Measurements from ENCODE around the gene MPI. TPM values are rescaled to one million over a fixed set of nuclear protein-coding genes. Genes with fewer than 3 reads are reported as not detected.

Gene MPI
- total and polyA plus RNA-seq, 9 donors, result 28.8 to 55.6 (median 44.7) TPM

- DNase-seq, result no peak
- Histone ChIP-seq H3K4me3 (no peak overlapping the region), H3K27ac (no peak overlapping the region), H3K4me1 (ENCODE audit: insufficient read depth) (no peaks in the 10 kb centered on the region), H3K9me3 (no peaks in the 10 kb centered on the region), H3K36me3 (no peaks in the 10 kb centered on the region), H3K27me3 (no peaks in the 10 kb centered on the region)
- intact Hi-C loops (cut with DNase I), result no loop called here
- TF ChIP-seq POLR2A (IDR thresholded peaks at IDR 0.05), result no peak
- 88 to 93% (median 88%) methylated on average over 2 of the region's 2 CpGs for WGBS, 3 donors
These were observed 24.5 kb upstream of the MPI start for GRCh38 chr15:74865316-74865715.

- Histone ChIP-seq H3K27ac (no peak overlapping the region), H3K27me3 (no peaks in the 10 kb centered on the region), H3K4me1 (ENCODE audit: insufficient read depth) (no peaks in the 10 kb centered on the region), H3K36me3 (no peaks in the 10 kb centered on the region), H3K4me3 (no peak overlapping the region), H3K9me3 (no peaks in the 10 kb centered on the region)
- DNase-seq, result no peak
- WGBS, 3 donors, result 68 to 82% (median 79%) methylated on average over 6 of the region's 6 CpGs
- TF ChIP-seq EP300 (IDR thresholded peaks at IDR 0.05) (no peak), POLR2A (IDR thresholded peaks at IDR 0.05) (no peak)
- TF ChIP-seq, protein P1, sequence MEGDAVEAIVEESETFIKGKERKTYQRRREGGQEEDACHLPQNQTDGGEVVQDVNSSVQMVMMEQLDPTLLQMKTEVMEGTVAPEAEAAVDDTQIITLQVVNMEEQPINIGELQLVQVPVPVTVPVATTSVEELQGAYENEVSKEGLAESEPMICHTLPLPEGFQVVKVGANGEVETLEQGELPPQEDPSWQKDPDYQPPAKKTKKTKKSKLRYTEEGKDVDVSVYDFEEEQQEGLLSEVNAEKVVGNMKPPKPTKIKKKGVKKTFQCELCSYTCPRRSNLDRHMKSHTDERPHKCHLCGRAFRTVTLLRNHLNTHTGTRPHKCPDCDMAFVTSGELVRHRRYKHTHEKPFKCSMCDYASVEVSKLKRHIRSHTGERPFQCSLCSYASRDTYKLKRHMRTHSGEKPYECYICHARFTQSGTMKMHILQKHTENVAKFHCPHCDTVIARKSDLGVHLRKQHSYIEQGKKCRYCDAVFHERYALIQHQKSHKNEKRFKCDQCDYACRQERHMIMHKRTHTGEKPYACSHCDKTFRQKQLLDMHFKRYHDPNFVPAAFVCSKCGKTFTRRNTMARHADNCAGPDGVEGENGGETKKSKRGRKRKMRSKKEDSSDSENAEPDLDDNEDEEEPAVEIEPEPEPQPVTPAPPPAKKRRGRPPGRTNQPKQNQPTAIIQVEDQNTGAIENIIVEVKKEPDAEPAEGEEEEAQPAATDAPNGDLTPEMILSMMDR (IDR thresholded peaks at IDR 0.05), result no peak
- intact Hi-C loops (cut with DNase I), result no loop called here
These were observed 23.8 kb upstream of the MPI start for GRCh38 chr15:74866090-74866489.

DNA sequence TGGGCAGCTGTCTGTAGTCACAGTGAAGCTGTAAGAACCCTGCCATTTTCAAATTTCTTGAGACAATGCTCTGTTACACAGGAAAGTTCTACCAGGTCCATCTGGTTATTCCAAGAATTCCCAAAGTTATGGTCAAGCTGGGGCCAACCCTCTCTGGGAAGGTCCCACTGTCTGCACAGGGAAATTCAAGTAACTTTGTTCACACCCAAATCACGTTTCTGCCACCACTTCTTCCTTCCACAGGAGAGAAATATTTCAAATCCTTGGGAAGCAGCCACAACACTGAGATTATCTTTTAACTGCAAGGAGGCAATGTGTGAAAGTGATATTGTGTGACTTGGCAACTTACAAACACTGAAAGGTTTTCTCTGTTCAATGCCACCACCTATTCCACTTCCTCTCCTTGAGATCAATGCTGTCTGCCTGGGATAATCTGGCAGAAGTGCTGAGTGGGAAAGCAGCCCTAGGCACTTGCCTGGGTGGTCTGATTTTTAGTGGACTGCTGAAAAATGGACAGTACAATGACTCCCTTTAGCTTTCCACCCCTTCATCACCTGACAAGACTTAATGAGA lies 22.3 kb upstream of the MPI start:
- H3K4me1 ChIP-seq (ENCODE audit: insufficient read depth), result peaks cover 3% of the 10 kb centered on the region
- DNase-seq, result no peak
- TF ChIP-seq EP300 (IDR thresholded peaks at IDR 0.05), result no peak
- no peaks in the 10 kb centered on the region for H3K27me3 ChIP-seq
- intact Hi-C loops (cut with DNase I), result no loop called here
- H3K27ac ChIP-seq, result no peak overlapping the region
- H3K9me3 ChIP-seq, result no peaks in the 10 kb centered on the region
- no peaks in the 10 kb centered on the region for H3K36me3 ChIP-seq
- no peak overlapping the region for H3K4me3 ChIP-seq
- 63 to 68% (median 67%) methylated on average over 1 of the region's 1 CpG for WGBS, 3 donors

- intact Hi-C loops (cut with DNase I), result no loop called here
- TF ChIP-seq, protein P1 (IDR thresholded peaks at IDR 0.05), result no peak
- TF ChIP-seq POLR2A (IDR thresholded peaks at IDR 0.05), result no peak
- no peak for TF ChIP-seq EP300 (IDR thresholded peaks at IDR 0.05)
- Histone ChIP-seq H3K27me3 (no peaks in the 10 kb centered on the region), H3K27ac (no peak overlapping the region), H3K36me3 (no peaks in the 10 kb centered on the region), H3K9me3 (no peaks in the 10 kb centered on the region), H3K4me1 (ENCODE audit: insufficient read depth) (peaks cover 3% of the 10 kb centered on the region), H3K4me3 (no peak overlapping the region)
- no peak for DNase-seq
- 74 to 76% (median 75%) methylated on average over 6 of the region's 6 CpGs for WGBS, 3 donors
These were observed 21.8 kb upstream of the MPI start for GRCh38 chr15:74868059-74868458.

DNA sequence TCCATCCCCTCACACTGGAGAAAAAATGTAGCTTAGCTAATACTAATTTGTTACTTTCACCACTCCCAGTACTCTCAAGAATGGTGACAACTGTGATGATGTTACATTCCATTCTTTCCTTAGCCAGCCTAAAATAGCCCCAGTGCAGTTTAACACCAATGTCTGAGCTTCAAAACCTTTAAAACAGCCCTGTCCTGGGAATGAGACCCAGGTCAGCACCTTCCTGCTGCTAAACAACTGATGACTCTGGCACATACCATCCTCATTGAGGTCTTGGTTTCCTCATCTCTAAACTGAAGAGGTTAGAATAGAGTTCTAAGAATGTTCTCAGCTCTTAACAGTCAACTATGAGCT lies 20.5 kb upstream of the MPI start:
- DNase-seq, result no peak
- H3K27me3 ChIP-seq, result no peaks in the 10 kb centered on the region
- TF ChIP-seq, protein P1 (IDR thresholded peaks at IDR 0.05), result no peak
- TF ChIP-seq POLR2A (IDR thresholded peaks at IDR 0.05) (no peak), EP300 (IDR thresholded peaks at IDR 0.05) (no peak)
- H3K9me3 ChIP-seq, result no peaks in the 10 kb centered on the region
- no peak overlapping the region for H3K27ac ChIP-seq
- no peaks in the 10 kb centered on the region for H3K36me3 ChIP-seq
- peaks cover 3% of the 10 kb centered on the region for H3K4me1 ChIP-seq (ENCODE audit: insufficient read depth)
- no peak overlapping the region for H3K4me3 ChIP-seq
- intact Hi-C loops (cut with DNase I), result no loop called here
